Measurements from ENCODE around the gene AGBL4.

GRCh38 chr1:49297783-49298182 is 726.0 kb downstream of the AGBL4 start:
- TF ChIP-seq CTCF (IDR thresholded peaks at IDR 0.05): no peak
- no peak for TF ChIP-seq EP300 (IDR thresholded peaks at IDR 0.05)
- TF ChIP-seq POLR2AphosphoS5 (IDR thresholded peaks at IDR 0.05): no peak
- TF ChIP-seq POLR2A (IDR thresholded peaks at IDR 0.05): no peak
